Measurements from ENCODE around the gene HS3ST2.
"Not testable (repeated sequence)": the region's sequence is repeated elsewhere in the genome, so short reads cannot be mapped to it uniquely, and the experiment has no call there.

Gene HS3ST2

DNA sequence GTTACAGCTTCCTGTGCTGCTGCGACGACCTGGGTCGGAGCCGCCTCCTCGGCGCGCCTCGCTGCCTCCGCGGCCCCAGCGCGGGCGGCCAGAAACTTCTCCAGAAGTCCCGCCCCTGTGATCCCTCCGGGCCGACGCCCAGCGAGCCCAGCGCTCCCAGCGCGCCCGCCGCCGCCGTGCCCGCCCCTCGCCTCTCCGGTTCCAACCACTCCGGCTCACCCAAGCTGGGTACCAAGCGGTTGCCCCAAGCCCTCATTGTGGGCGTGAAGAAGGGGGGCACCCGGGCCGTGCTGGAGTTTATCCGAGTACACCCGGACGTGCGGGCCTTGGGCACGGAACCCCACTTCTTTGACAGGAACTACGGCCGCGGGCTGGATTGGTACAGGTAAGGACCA is 746 bp downstream of the HS3ST2 start:
- DNase-seq, result no peak

DNA sequence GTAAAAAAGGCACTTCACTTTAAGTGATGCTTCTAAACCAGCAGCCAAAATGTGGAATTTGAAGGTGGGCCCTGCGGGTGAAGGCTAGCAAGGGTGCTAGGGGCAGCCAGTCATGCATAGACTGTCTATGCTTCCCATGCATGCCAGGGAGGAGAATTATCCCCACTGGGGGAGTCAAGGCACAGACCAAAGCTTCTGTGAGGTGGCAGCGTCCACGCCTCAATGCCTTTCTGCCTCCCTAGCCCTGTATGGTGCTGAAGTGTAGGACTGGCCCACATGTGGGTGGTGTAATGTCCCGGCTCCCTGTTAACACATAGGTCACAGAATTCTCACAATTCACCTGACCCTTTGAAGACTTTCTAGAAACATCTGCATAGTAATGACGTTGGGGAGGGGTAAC is 1.9 kb downstream of the HS3ST2 start:
- DNase-seq, result no peak

DNA sequence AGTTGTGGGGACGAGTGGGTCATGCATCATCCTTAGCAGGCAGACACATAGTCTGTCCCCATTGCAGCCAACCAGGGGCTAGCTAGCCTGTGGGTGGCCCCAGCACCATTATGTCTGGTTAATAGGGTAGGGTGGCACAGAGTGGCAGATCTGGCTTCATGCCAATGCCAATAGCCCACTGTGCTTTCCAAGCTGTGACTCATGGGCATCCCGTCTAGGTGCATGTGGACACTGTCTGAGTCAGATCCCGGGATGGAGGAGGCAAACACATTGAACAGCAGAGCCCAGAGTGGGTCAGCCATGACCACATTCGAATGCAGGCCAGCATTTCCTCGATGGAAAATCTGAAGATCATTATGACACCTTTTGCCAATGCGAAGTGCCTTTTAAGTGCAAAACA is 2.5 kb downstream of the HS3ST2 start:
- DNase-seq, result no peak

DNA sequence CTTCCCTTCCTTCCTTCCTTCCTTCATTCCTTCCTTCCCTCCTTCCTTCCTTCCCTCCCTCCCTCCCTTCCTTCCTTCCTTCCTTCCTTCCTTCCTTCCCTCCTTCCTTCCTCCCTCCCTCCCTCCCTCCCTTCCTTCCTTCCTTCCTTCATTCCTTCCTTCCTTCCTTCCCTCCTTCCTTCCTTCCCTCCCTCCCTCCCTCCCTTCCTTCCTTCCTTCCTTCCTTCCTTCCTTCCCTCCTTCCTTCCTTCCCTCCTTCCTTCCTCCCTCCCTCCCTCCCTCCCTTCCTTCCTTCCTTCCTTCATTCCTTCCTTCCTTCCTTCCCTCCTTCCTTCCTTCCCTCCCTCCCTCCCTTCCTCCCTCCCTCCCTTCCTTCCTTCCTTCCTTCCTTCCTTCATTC is 4.8 kb downstream of the HS3ST2 start:
- DNase-seq, result not testable (repeated sequence)

DNA sequence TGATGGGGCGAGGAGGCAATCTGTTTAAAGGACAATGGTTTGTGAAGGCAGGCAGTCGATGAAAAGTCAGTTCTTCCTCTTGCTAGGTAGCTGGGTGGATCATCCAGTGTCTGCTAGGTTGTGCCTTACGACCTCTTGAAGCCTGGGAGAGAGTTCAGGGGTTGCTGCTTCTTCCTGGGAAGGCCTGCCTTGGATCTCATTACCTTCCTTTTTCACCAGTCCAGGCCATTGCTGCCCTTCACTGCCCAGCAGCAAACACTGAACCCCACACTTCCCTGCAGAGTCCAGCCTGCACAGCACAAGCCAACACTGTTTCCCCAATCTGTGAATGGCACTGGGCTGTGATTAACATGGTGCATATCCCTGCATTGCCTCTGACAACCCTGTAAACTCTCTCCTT is 24.7 kb downstream of the HS3ST2 start:
- no peak for DNase-seq

DNA sequence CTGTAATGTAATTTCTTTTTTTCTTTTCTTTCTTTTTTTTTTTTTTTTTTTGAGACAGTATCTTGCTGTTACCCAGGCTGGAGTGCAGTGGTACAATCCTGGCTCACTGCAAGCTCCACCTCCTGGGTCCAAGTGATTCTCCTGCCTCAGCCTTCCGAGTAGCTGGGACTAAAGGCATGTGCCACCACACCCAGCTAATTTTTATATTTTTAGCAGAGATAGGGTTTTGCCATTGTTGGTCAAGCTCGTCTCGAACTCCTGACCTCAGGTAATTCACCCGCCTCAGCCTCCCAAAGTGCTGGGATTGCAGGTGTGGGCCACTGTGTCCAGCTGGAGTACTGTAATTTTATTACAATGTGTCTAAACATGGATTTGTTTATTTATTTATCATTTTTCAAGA is 28.1 kb downstream of the HS3ST2 start:
- not testable (repeated sequence) for DNase-seq

DNA sequence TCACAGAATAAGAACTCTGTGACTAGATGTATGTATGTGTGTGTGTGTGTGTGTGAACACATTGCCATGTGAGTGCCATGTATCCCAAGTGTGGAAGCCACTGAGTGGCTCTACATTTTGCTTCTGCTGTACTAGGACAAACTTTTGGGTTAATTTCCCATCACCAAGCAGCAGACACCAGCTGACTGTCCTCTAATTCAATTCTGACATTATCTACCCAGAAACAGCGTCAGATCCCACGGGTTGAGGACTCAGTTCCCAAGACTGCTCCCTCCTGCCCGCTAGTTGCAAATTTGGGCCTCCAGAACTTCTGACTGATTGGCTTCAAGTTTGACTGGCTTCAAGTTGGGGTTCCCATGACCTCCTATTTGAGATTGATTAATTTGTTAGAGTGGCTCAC is 29.2 kb downstream of the HS3ST2 start:
- DNase-seq, result no peak

DNA sequence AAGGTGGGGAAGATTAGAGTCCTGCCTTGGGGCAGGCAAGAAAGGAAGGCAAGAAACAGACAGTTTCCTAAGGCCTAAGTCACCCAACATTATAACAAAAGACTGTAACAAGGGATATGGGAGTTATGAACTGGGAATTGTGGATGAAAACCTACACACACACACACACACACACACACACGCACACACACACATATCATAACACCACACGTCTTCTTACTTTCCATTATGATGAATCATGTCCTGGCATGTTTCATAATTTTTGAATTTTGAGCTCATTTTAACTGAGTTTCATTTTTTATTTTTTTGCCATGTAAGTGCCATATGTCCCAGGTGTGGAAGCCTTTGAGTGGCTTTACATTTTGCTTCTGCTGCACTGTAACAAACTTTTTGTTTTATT is 29.9 kb downstream of the HS3ST2 start:
- DNase-seq, result no peak

DNA sequence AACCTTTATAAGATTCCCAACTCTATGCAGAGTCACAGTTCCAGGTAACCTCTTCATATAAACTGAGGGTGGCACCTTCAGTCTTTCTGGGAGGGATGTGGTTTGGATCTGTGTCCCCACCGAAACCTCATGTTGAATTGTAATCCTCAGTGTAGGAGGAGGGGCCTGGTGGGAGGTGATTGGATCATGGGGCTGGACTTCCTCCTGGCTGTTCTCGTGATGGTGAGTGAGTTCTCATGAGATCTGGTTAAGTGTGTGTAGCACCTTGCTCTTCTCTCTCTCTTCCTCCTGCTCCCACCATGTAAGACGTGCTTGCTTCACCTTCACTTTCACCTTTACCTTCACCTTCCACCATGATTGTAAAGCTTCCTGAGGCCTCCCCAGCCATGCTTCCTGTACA is 30.5 kb downstream of the HS3ST2 start:
- DNase-seq, result no peak

DNA sequence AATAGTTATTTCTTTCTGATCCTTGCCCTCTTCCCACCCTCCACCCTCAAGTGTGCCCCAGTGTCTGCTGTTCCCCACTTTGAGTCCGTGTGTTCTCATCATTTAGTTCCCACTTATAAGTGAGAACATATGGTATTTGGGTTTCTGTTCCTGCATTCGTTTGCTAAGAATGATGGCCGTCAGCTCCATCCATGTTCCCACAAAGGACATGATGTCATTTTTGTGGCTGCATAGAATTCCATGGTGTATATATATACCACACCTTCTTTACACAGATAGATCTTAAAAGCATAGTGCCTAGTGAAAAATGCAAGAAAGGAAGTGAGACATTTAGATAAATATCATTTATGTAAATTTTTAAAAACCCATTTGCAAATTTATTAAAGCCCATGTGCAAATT is 33.1 kb downstream of the HS3ST2 start:
- no peak for DNase-seq

DNA sequence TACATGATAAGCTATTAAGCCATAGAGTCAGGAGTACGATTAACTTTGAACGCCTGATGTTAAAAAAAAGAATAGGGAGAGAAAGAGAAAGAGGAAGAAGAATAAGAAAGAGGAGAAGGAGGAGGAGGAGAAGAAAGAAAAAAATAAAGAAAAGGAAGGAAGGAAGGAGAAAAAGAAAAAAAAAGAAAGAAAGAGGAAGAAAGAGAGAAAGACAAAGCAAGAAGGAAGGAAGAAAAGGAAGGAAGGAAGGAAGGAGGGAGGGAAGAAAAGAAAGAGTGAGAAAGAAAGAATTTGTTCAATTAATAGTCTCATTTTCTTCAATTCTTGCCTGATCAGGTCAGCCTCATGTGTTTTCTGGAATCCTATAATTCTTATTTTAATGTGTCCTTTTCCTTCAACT is 33.7 kb downstream of the HS3ST2 start:
- no peak for DNase-seq

DNA sequence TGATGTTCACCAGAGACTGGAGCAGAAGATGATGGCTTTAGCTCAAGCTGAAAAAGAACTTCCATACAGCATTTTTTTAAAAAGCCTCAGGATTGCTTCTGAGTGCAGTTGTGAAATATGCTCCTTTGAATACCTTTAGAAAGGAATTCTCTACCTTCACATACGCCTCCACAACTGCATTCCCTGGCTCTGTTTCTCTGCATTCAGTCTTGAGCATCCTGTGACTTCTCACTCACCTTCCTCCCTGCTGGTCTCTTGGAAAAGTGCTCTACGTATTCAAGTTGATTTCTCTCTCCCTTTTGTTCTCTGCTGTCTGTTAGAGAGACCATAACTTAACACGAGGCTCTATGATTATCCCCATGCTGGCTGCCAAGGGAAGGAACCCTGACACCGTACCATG is 34.5 kb downstream of the HS3ST2 start:
- DNase-seq, result no peak

DNA sequence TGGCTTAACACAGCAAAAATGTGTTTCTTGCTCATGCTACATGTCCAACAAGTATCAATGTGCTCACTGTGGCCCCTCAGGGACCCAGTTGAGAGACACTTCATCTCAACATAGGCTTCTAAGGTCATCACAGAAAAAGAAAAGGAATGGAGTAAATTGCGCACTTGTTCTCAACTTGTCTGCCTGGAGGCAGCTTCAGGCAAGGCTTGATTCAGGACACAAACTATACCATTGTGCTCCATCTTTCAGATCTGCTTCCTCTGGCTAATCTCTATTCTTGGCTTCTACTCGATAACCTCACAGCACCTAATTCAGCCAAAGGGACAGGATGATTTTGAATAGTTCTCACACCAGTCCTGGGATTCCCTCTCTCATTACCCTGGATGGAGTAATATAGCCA is 35.6 kb downstream of the HS3ST2 start:
- DNase-seq, result no peak

DNA sequence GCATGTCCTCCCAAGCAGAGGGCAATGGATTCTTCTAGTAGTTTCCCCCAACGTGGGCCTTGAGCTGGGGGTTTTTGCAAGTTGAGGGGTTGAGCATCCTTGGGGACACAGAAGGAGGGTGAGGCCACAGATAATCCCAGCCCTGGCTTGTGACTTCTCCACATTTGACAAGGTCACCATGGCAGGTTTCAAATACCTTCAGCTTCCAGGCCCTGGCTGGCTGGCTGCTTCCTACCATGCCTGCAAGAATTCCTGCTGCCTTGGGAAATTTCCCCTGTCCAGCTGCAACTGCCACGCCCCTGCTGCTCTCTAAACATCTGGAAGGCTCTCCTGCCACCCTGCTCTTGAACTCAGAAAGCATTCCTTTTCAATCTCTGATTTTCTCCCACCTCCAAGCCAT is 41.3 kb downstream of the HS3ST2 start:
- DNase-seq, result no peak

DNA sequence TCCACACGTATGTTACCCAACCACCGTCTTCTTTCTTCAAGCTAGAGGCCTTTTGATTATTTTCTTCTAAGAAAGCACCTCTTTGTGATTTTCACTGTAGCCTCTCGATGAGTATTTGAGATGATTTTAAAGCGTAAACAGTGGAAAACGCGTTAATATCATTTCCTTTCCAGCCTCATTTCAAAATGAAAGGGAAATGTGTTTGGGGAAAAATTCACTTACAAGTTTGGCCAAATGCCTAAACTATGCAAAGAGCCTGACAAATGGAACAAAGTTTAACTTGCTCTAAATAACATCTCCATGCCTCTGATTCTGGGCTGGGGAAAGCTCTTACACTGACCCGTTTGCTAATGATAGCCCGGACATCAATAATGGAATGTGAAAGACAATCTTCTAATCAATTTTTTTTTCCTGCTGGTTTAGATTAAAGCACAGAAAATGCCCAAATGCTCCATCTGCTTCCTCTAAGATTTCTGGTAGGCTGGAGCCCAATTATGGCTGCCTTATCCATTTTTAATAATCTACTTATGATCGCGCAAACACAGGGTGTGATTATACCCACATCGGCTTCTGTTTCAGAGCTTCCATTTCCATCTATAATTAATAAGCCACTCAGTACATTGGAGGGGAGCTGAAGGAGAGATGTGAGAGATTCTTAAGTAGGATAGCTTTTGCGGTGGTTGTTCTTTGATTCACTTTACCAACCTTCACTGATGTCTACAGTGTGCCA is 43.5 kb downstream of the HS3ST2 start:
- no peak for DNase-seq

DNA sequence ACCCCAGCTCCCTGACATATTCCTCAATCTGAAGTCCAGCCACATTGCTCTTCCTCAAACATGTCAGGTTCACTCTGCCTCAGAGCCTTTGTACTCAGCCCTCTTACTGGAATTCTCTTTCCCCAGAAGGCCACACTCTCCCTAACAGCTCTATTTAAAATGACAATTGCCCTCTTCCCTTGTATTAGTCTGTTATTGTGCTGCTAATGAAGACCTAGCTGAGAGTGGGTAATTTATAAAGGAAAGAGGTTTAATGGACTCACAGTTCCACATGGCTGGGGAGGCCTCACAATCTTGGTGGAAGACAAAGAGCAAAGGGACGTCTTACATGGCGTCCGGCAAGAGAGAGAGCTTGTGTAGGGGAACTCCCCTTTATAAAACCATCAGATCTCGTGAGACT is 46.0 kb downstream of the HS3ST2 start:
- no peak for DNase-seq

DNA sequence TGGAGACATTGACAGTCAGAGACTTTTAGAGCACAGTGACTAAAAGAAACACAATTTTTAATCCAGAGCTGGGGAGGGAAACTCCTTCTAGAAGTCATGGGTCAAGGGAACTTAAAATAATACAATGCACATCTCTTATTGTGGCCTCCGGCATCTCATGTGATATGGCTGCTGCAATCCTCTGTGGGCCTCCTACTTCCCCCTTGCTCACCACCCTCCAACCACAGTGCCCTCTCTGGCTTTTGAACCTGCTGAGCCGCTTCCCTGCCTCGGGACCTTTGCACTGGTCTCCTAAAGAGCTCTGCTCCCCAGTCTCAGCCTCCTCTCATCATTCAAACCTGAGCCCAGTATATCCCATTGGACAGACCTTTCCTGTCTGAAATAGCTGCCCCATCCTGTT is 47.6 kb downstream of the HS3ST2 start:
- DNase-seq, result no peak

DNA sequence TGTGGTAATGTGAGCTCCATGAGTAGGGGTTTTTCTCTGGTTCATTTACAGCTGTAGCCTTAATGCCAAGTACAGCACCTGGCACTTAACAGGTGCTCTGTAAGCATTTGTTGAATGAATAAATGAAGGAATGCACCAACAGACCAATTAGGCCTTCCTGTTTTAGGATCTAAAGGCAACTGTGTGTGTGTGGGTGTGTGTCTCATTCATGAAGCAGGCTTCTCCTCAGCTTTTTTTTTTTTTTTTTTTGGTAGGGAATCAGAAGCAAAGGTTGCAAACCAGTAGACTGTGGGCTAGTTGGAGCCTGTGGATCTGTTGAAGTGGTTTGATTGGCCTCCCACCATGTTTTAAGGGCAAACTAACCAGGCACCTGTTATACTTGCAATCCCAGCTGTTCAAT is 48.1 kb downstream of the HS3ST2 start:
- DNase-seq, result no peak

DNA sequence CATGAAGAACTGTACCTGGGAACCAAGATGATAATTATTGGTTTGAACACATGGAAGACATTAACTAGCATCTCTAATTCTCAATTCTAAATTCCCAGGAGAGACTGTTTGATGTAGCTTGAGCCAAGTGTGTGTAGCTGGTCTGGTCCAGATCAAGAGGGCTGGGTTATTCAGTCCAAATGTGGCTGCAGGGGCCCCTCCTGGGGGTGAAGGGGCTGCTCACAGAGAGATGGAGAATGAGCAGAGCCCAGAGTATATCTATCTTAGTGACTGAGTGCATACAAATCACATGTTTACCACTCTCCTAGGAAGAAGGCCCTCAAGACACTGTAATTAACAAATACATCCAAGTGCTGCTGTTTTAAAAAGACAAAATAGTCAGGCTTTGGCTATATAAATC is 50.4 kb downstream of the HS3ST2 start:
- DNase-seq, result no peak

DNA sequence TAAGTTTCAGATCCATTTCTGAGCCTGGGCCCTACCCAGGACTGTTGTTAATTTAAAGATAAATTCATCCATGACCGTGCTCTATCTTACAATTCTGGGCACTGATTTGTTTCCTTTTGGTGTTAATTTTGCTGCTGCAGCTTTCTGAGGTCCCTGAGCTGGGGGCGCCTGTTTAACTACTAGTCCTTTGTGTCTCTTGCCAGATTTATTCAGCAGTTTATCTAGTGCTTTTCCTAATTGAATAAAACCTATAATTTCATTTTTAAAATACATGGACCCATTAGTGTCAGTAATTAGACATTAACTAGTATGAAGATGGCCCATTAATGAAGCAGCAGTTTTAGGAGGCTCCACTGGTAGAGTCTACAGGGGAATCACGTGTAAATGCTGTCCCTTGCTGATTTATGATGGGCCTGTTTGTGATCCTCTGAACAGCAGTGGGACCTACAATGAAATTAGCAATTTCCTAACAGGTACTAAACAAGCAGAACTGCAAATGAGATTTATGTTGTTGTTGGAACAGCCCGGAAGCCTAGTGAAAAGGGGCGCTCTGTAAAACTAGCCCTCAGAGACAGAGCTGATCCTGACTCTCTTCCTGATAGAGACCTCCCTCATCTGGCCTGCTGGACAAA is 54.7 kb downstream of the HS3ST2 start:
- no peak for DNase-seq

DNA sequence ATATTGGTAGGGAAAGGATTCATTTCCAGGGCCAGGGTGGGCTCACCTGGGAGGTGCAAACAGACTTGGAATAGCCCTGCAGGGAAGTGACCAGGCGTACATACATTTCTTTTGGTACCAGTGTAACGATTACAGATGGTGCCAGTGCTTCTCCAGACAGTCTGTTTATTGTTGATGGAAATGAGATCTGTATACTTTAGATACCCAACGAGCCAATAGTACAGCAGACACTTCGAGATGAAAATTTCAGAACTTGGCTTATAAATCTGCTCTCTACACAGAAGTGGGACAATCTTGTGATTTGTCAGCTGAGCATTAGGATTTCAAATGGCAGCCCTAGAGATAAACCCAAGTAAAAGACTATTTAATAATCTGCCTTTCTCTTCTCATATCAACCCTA is 57.9 kb downstream of the HS3ST2 start:
- DNase-seq, result no peak

DNA sequence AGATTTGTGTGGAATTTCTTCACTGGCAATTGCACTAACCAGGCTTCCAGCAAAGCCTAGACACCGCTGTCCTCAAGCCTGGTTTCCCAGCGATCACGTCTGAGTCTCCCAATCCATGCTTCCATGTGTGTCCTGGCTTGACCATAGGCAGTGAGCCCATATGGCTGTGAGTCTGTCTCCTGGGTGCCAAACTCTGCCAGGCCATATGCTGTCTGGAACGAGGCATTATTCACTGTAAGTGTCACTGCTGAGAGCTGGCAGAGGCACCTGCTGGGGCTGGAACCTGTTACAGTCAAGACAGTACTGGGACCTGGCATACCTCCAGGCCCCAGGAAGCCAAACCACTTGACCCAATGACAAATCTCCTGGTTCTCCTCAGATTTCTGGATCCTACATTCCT is 60.4 kb downstream of the HS3ST2 start:
- DNase-seq, result no peak

DNA sequence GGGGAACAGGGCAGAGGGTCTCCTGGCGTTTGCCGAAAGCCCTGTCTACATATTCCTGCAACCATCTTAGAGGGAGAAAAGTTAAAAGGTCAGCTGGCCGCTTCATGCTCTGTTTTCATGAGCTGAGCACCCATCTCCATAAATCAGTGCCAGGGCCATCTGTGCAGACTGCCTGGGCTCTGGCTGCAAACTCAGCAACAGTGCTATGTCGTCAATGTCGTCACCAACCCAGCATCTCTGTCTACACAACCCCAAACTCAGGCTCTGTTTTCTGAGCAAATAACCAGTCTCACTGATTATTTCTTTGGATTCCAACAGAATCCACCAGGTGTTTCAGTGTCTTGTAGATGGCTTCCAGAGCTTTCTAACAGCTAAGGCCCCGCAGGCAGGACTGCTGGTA is 65.0 kb downstream of the HS3ST2 start:
- DNase-seq, result no peak

DNA sequence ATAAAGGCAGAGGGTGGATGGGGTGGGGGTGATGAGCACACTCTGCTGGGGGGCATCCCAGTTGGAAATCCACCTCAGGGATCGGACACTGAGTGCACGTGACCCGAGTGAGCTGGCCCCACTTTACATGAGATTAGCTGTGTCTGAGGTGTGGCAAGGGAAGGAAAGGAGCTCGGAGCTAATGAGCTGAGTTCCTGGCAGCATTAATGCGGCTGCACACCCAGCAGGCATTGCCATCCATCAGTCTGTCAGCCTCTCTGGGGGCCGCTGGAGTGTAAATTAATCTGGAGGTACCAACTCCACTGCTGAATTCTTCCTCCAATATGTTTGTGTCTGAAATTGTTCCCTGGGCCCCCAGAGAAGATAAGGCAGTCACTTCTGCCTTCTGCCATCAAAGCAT is 65.5 kb downstream of the HS3ST2 start:
- DNase-seq, result no peak

DNA sequence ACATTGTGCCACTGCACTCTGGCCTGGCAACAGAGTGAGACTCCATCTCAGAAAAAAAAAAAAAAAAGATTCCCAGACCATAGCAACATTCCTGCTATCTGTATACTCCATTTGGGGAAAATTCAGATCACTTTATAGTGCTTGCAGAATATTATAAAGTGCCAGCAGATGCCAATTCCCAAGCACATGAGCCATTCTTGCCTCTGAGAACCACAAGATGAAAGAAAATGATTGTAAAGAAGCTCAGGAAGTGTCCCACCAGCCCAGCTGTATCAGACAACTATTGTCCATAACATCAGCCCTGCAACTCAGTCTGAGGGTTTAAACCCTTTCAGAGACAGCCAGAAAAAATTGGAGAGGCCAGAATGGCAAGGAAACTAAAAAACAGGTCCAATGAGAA is 69.0 kb downstream of the HS3ST2 start:
- no peak for DNase-seq
